ENCODE data around the gene ZXDC. TPM values are rescaled to one million over a fixed set of nuclear protein-coding genes. Genes with fewer than 3 reads are reported as not detected.

The ZXDC gene
- total and polyA plus RNA-seq, 2 experiments from 2014 or later = 6.1 to 19.2 TPM

DNA sequence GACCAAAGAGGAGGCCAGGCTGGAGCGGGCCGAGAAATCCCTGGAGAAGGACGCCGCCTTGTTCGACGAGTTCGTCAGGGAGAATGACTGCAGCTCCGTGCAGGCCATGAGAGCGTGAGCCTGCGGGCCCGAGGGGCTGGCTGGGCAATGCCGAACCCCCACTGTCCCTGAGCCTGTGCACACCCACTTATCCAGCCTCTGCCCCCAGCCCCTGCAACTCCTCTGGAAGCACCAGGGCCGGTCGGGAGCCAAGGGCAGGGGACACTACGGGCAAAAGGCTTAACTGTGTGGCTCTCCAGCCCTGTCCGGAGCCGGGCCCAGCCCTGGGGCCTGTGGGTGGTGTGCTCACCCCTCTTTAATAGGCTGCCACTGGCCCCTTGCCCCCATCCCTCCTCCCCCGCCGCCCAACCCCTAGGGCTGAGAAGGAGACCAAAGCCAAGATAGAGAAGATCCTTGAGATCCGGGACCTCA is 57.0 kb downstream of the ZXDC start:
- H3K79me2 ChIP-seq (ENCODE audit: insufficient read depth) = no peaks in the 10 kb centered on the region
- WGBS, 2 experiments (ENCODE audit: low coverage in 1 of 2, low lambda C conversion rate in 2 of 2, missing lambda C conversion rate in 2 of 2) = 73 to 81% methylated on average over 12 to 16 of the region's 20 CpGs
- no peaks in the 10 kb centered on the region for H3K9me2 ChIP-seq (ENCODE audit: insufficient read depth)
- TF ChIP-seq EZH2 (IDR thresholded peaks at IDR 0.05; ENCODE audit: insufficient read depth, poor library complexity, severe bottlenecking) (no peak), EZH2phosphoT487 (IDR thresholded peaks at IDR 0.05; ENCODE audit: insufficient read depth, low read depth) (no peak)
- no peak overlapping the region for H2AFZ ChIP-seq
- no peaks in the 10 kb centered on the region for H3K36me3 ChIP-seq (ENCODE audit: low read depth)
- DNase-seq = no peak
- no peak overlapping the region for H3K9ac ChIP-seq
- in situ Hi-C loops (cut with MboI) = no loop called here
- no peaks in the 10 kb centered on the region for H3F3A ChIP-seq (ENCODE audit: insufficient read depth)
- H3K27ac ChIP-seq = no peak overlapping the region
- H3K4me1 ChIP-seq (ENCODE audit: insufficient read depth) = no peaks in the 10 kb centered on the region
- H3K27me3 ChIP-seq (replicated peaks; ENCODE audit: insufficient read depth) = peaks cover 17% of the 10 kb centered on the region; the same call in 1 of the 2 replicates
- H3K4me3 ChIP-seq = no peak overlapping the region
- H3K4me2 ChIP-seq (ENCODE audit: unreplicated experiment) = no peak overlapping the region
- no peaks in the 10 kb centered on the region for H3K9me3 ChIP-seq (ENCODE audit: low read depth)
- no peaks in the 10 kb centered on the region for H4K20me1 ChIP-seq (ENCODE audit: insufficient read depth)

- Histone ChIP-seq H3K4me3 (no peak overlapping the region), H3K4me1 (ENCODE audit: insufficient read depth) (no peaks in the 10 kb centered on the region), H3K27me3 (replicated peaks; ENCODE audit: insufficient read depth) (peaks cover 17% of the 10 kb centered on the region; the same call in 1 of the 2 replicates), H3K9me3 (ENCODE audit: low read depth) (no peaks in the 10 kb centered on the region), H3F3A (ENCODE audit: insufficient read depth) (no peaks in the 10 kb centered on the region), H3K27ac (no peak overlapping the region), H3K4me2 (ENCODE audit: unreplicated experiment) (no peak overlapping the region), H3K9ac (no peak overlapping the region), H3K79me2 (ENCODE audit: insufficient read depth) (no peaks in the 10 kb centered on the region), H2AFZ (no peak overlapping the region), H4K20me1 (ENCODE audit: insufficient read depth) (no peaks in the 10 kb centered on the region), H3K9me2 (ENCODE audit: insufficient read depth) (no peaks in the 10 kb centered on the region), H3K36me3 (ENCODE audit: low read depth) (no peaks in the 10 kb centered on the region)
- no peak for DNase-seq
- TF ChIP-seq EZH2phosphoT487 (IDR thresholded peaks at IDR 0.05; ENCODE audit: insufficient read depth, low read depth) = no peak
- TF ChIP-seq EZH2 (IDR thresholded peaks at IDR 0.05; ENCODE audit: insufficient read depth, poor library complexity, severe bottlenecking) = no peak
- in situ Hi-C loops (cut with MboI) = no loop called here
- 70 to 74% methylated on average over 11 of the region's 11 CpGs for WGBS, 2 experiments (ENCODE audit: low coverage in 1 of 2, low lambda C conversion rate in 2 of 2, missing lambda C conversion rate in 2 of 2)
These were observed 57.6 kb downstream of the ZXDC start for GRCh38 chr3:126417981-126418530.

DNA sequence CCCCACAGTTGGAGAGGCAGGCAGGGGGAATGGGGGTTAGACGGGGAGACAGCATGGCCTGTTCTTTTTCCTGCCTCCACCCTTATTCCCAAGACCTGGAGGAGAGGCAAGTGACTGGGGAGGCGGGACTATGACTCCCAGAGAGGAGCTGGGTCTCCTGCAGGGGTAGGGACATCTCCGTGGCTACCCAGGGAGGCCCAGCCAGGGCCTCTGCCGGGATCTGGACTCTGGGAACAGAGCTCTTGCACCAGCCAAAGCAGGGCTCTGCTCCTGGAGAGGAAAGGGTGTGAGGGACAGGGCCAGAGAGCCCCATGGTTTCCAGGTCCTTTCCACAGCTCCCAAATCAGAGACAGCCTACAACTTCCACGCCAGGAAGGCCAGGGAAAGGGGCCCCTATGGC is 58.2 kb downstream of the ZXDC start:
- no peaks in the 10 kb centered on the region for H4K20me1 ChIP-seq (ENCODE audit: insufficient read depth)
- in situ Hi-C loops (cut with MboI) = no loop called here
- 6 to 8% methylated on average over 5 of the region's 5 CpGs for WGBS, 2 experiments (ENCODE audit: low coverage in 1 of 2, low lambda C conversion rate in 2 of 2, missing lambda C conversion rate in 2 of 2)
- no peak overlapping the region for H3K4me2 ChIP-seq (ENCODE audit: unreplicated experiment)
- no peak overlapping the region for H3K9ac ChIP-seq
- no peaks in the 10 kb centered on the region for H3K9me2 ChIP-seq (ENCODE audit: insufficient read depth)
- no peaks in the 10 kb centered on the region for H3K4me1 ChIP-seq (ENCODE audit: insufficient read depth)
- H3K9me3 ChIP-seq (ENCODE audit: low read depth) = no peaks in the 10 kb centered on the region
- no peak for TF ChIP-seq EZH2phosphoT487 (IDR thresholded peaks at IDR 0.05; ENCODE audit: insufficient read depth, low read depth)
- no peak for TF ChIP-seq EZH2 (IDR thresholded peaks at IDR 0.05; ENCODE audit: insufficient read depth, poor library complexity, severe bottlenecking)
- H3K4me3 ChIP-seq = no peak overlapping the region
- no peak overlapping the region for H2AFZ ChIP-seq
- H3K79me2 ChIP-seq (ENCODE audit: insufficient read depth) = no peaks in the 10 kb centered on the region
- DNase-seq = no peak
- no peaks in the 10 kb centered on the region for H3K36me3 ChIP-seq (ENCODE audit: low read depth)
- no peak overlapping the region for H3K27ac ChIP-seq
- H3K27me3 ChIP-seq (replicated peaks; ENCODE audit: insufficient read depth) = peaks cover 18% of the 10 kb centered on the region
- no peaks in the 10 kb centered on the region for H3F3A ChIP-seq (ENCODE audit: insufficient read depth)

GRCh38 chr3:126416943-126417342 is 58.7 kb downstream of the ZXDC start:
- Histone ChIP-seq H3K9me2 (ENCODE audit: insufficient read depth) (no peaks in the 10 kb centered on the region), H3K4me1 (ENCODE audit: insufficient read depth) (no peaks in the 10 kb centered on the region), H3K79me2 (ENCODE audit: insufficient read depth) (no peaks in the 10 kb centered on the region), H3K9ac (no peak overlapping the region), H3K4me2 (ENCODE audit: unreplicated experiment) (no peak overlapping the region), H3K36me3 (ENCODE audit: low read depth) (no peaks in the 10 kb centered on the region), H3K27ac (no peak overlapping the region), H3F3A (ENCODE audit: insufficient read depth) (no peaks in the 10 kb centered on the region), H3K9me3 (ENCODE audit: low read depth) (no peaks in the 10 kb centered on the region), H3K27me3 (replicated peaks; ENCODE audit: insufficient read depth) (peaks cover 24% of the 10 kb centered on the region), H2AFZ (no peak overlapping the region), H4K20me1 (ENCODE audit: insufficient read depth) (no peaks in the 10 kb centered on the region), H3K4me3 (no peak overlapping the region)
- WGBS, 2 experiments (ENCODE audit: low coverage in 1 of 2, low lambda C conversion rate in 2 of 2, missing lambda C conversion rate in 2 of 2) = 78 to 81% methylated on average over 7 of the region's 7 CpGs
- DNase-seq = no peak
- TF ChIP-seq EZH2 (IDR thresholded peaks at IDR 0.05; ENCODE audit: insufficient read depth, poor library complexity, severe bottlenecking) (no peak), EZH2phosphoT487 (IDR thresholded peaks at IDR 0.05; ENCODE audit: insufficient read depth, low read depth) (no peak)
- in situ Hi-C loops (cut with MboI) = no loop called here
